GM12878 (cell line): ENCODE results near the gene SGSM2.

Source experiments
- BCLAF1 ChIP-seq: fragments of 450-650 bp; IDR thresholded peaks from 2 replicates; pipeline ENCODE4 v1.6.1; 2017; ENCODE audit warnings: antibody characterized with exemption, mild to moderate bottlenecking, moderate library complexity
- CTCF ChIP-seq, 3 experiments: IDR thresholded peaks in 2 of 3; conservative IDR thresholded peaks in 1 of 3; 2 replicates each; pipeline ENCODE4 v1.5.1; 2011; ENCODE audit warnings: low read depth in 3 of 3, low read length in 3 of 3, mild to moderate bottlenecking in 3 of 3, control low read depth in 2 of 3, moderate library complexity in 2 of 3, inconsistent platforms in 1 of 3, mixed read lengths in 1 of 3; ENCODE audit not compliant: control insufficient read depth in 2 of 3, insufficient read depth in 1 of 3; ENCODE audit errors: extremely low read depth in 1 of 3
- EP300 ChIP-seq, 2 experiments: fragments of 150-350 bp in 1 of 2; IDR thresholded peaks; 2 replicates each; pipeline ENCODE4 v1.6.1; 2011 to 2012; ENCODE audit warnings: low read depth in 2 of 2, low read length in 2 of 2, borderline replicate concordance in 1 of 2, improper control_type of control experiment in 1 of 2, inconsistent platforms in 1 of 2; ENCODE audit not compliant: control insufficient read depth in 1 of 2
- ESRRA ChIP-seq: IDR thresholded peaks from 2 replicates; pipeline ENCODE4 v1.6.1; 2012; ENCODE audit warnings: mild to moderate bottlenecking, low read length, improper control_type of control experiment
- FOXM1 ChIP-seq: IDR thresholded peaks from 2 replicates; pipeline ENCODE4 v1.6.1; 2012; ENCODE audit warnings: low read depth, mild to moderate bottlenecking, inconsistent platforms, low read length, moderate library complexity
- JUND ChIP-seq: IDR thresholded peaks from 2 replicates; pipeline ENCODE4 v1.6.1; 2012; ENCODE audit warnings: low read depth, mild to moderate bottlenecking, low read length, improper control_type of control experiment, moderate library complexity
- SMARCA5 ChIP-seq: fragments of 450-650 bp; IDR thresholded peaks from 2 replicates; pipeline ENCODE4 v1.6.1; 2017; ENCODE audit warnings: mild to moderate bottlenecking
- ZNF274 ChIP-seq: IDR thresholded peaks from one replicate; pipeline ENCODE4 v1.8.0; 2011; ENCODE audit not compliant: insufficient read length, insufficient read depth
- TF ChIP-seq, protein P1 (sequence below): IDR thresholded peaks from 2 replicates; pipeline ENCODE4 v1.6.1; 2011; ENCODE audit warnings: borderline replicate concordance, low read depth, mild to moderate bottlenecking, moderate library complexity, mixed read lengths, low read length; ENCODE audit not compliant: insufficient read depth; ENCODE audit errors: extremely low read length

- TF ChIP-seq JUND (no peak), CTCF (IDR thresholded peaks at IDR 0.05 in 2 of 3, conservative IDR thresholded peaks at IDR 0.05 in 1 of 3; ENCODE audit: control insufficient read depth in 2 of 3, extremely low read depth in 1 of 3, insufficient read depth in 1 of 3, low read depth in 3 of 3, low read length in 3 of 3) (no peak), BCLAF1 (no peak), SMARCA5 (no peak), FOXM1 (no peak), EP300 (IDR thresholded peaks at IDR 0.05; ENCODE audit: borderline replicate concordance in 1 of 2, control insufficient read depth in 1 of 2, low read depth in 2 of 2, low read length in 2 of 2) (no peak), ESRRA (no peak), ZNF274 (no peak)
- TF ChIP-seq, protein P1, sequence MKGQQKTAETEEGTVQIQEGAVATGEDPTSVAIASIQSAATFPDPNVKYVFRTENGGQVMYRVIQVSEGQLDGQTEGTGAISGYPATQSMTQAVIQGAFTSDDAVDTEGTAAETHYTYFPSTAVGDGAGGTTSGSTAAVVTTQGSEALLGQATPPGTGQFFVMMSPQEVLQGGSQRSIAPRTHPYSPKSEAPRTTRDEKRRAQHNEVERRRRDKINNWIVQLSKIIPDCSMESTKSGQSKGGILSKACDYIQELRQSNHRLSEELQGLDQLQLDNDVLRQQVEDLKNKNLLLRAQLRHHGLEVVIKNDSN: no peak
These were observed 68.1 kb downstream of the SGSM2 start for GRCh38 chr17:2405247-2405926.
